ENCODE data around the gene NEK11. TPM values are rescaled to one million over a fixed set of nuclear protein-coding genes. Genes with fewer than 3 reads are reported as not detected.

The NEK11 gene
- total and polyA plus RNA-seq, 2 experiments from 2014 or later: 3.5 to 13.7 TPM

GRCh38 chr3:131162516-131162915, 135.8 kb downstream of the NEK11 start:
- WGBS (ENCODE audit: low lambda C conversion rate, missing lambda C conversion rate): 81% methylated on average over 5 of the region's 5 CpGs
- Histone ChIP-seq H3K4me1 (ENCODE audit: insufficient read depth) (no peaks in the 10 kb centered on the region), H2AFZ (no peak overlapping the region), H3K36me3 (replicated peaks; ENCODE audit: insufficient read depth, low read depth) (no peaks in the 10 kb centered on the region), H3K9me3 (ENCODE audit: low read depth) (no peaks in the 10 kb centered on the region), H4K20me1 (ENCODE audit: insufficient read depth, poor library complexity, severe bottlenecking) (no peaks in the 10 kb centered on the region), H3K4me3 (no peak overlapping the region), H3K4me2 (no peak overlapping the region), H3K27me3 (no peaks in the 10 kb centered on the region), H3K79me2 (no peaks in the 10 kb centered on the region), H3K9me2 (replicated peaks; ENCODE audit: insufficient read depth) (no peaks in the 10 kb centered on the region), H3K27ac (no peak overlapping the region)
- TF ChIP-seq EZH2phosphoT487 (IDR thresholded peaks at IDR 0.05; ENCODE audit: low read depth, severe bottlenecking, unreplicated experiment): no peak
- TF ChIP-seq EZH2 (IDR thresholded peaks at IDR 0.05; ENCODE audit: borderline replicate concordance): no peak
- no peak for TF ChIP-seq CTCF (IDR thresholded peaks at IDR 0.05; ENCODE audit: poor library complexity)
- no peak for DNase-seq (ENCODE audit: low spot score)

- Histone ChIP-seq H2AFZ (no peak overlapping the region), H3K27me3 (no peaks in the 10 kb centered on the region), H3K9me3 (ENCODE audit: low read depth) (no peaks in the 10 kb centered on the region), H3K4me3 (no peak overlapping the region), H3K79me2 (no peaks in the 10 kb centered on the region), H3K36me3 (replicated peaks; ENCODE audit: insufficient read depth, low read depth) (no peaks in the 10 kb centered on the region), H3K9me2 (replicated peaks; ENCODE audit: insufficient read depth) (no peaks in the 10 kb centered on the region), H4K20me1 (ENCODE audit: insufficient read depth, poor library complexity, severe bottlenecking) (no peaks in the 10 kb centered on the region), H3K4me2 (no peak overlapping the region), H3K4me1 (ENCODE audit: insufficient read depth) (no peaks in the 10 kb centered on the region), H3K27ac (no peak overlapping the region)
- WGBS (ENCODE audit: low lambda C conversion rate, missing lambda C conversion rate): 97% methylated on average over 1 of the region's 1 CpG
- TF ChIP-seq EZH2phosphoT487 (IDR thresholded peaks at IDR 0.05; ENCODE audit: low read depth, severe bottlenecking, unreplicated experiment) (no peak), CTCF (IDR thresholded peaks at IDR 0.05; ENCODE audit: poor library complexity) (no peak), EZH2 (IDR thresholded peaks at IDR 0.05; ENCODE audit: borderline replicate concordance) (no peak)
- DNase-seq (ENCODE audit: low spot score): no peak
Measured at GRCh38 chr3:131167867-131168266, 141.2 kb downstream of the NEK11 start.

DNA sequence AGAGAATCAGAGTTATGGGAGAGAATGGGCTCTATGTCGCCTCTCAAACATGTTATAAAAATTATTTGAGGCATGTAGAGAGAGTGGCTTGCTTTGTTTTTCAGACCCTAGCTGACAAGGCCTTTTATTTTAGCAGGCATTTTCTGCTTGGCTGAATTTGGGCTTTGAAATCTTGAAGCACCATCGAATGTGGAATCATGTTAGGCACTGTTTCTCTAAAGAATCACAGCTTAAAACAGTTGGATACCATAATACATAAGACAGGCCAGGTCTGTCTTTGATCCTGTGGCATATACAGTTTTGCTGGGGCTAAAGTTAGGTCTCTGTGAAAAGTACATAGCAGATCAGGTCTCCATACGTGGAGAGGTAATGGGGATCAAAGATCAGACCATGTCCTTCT, 142.7 kb downstream of the NEK11 start:
- Histone ChIP-seq H3K4me2 (no peak overlapping the region), H3K36me3 (replicated peaks; ENCODE audit: insufficient read depth, low read depth) (no peaks in the 10 kb centered on the region), H3K9me2 (replicated peaks; ENCODE audit: insufficient read depth) (no peaks in the 10 kb centered on the region), H3K4me1 (ENCODE audit: insufficient read depth) (no peaks in the 10 kb centered on the region), H4K20me1 (ENCODE audit: insufficient read depth, poor library complexity, severe bottlenecking) (no peaks in the 10 kb centered on the region), H3K27me3 (no peaks in the 10 kb centered on the region), H3K79me2 (no peaks in the 10 kb centered on the region), H3K9me3 (ENCODE audit: low read depth) (no peaks in the 10 kb centered on the region), H3K4me3 (no peak overlapping the region), H2AFZ (no peak overlapping the region), H3K27ac (no peak overlapping the region)
- DNase-seq (ENCODE audit: low spot score): no peak
- 81% methylated on average over 3 of the region's 3 CpGs for WGBS (ENCODE audit: low lambda C conversion rate, missing lambda C conversion rate)
- TF ChIP-seq EZH2 (IDR thresholded peaks at IDR 0.05; ENCODE audit: borderline replicate concordance) (no peak), CTCF (IDR thresholded peaks at IDR 0.05; ENCODE audit: poor library complexity) (no peak), EZH2phosphoT487 (IDR thresholded peaks at IDR 0.05; ENCODE audit: low read depth, severe bottlenecking, unreplicated experiment) (no peak)
